HG03342 (cell line): ENCODE data around the gene HEY2.
"Not testable (repeated sequence)": the region's sequence is repeated elsewhere in the genome, so short reads cannot be mapped to it uniquely, and the experiment has no call there.

ENCODE experiments used
- ATAC-seq: cut with Tn5 transposase; IDR thresholded peaks from one replicate; pipeline ENCODE4 v1.9.1; 2021; ENCODE audit warnings: mild to moderate bottlenecking, moderate library complexity; ENCODE audit not compliant: unreplicated experiment

Gene HEY2

DNA sequence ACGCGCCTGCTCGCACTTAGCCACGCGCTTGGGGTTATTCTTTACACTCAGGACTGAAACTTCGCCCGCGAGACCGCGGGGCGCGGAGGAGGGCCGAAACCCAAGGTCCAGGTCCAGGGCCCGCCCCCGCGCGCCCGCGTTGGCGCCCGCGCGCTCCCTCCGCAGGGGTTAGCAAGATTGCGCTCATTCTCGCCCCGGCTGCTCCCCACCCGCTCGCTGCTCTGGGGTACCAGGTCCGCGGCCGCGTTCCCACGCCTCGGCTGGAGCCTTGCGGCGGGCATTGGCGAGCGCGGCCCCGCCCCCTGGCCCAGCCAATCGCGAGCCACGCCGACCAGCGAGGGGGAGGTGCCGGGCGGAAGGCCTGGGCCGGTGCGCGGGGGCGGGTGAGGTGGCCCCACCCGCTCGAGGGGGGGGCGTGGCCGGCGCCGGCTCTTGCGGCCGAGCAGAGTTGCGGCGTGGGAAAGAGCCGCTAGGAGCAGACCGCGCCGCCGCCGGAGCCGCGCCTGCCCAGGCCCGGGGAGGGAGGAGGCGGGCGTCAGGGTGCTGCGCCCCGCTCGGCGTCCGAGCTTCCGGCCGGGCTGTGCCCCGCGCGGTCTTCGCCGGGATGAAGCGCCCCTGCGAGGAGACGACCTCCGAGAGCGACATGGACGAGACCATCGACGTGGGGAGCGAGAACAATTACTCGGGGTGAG lies at the start of gene HEY2:
HEY2 (plus strand) TSS at position 460 of the 692 bp plus-strand sequence; CDS start at position 605, 145 bp downstream.
- peak; percentile 80 for ATAC-seq

GRCh38 chr6:125700581-125701353 lies 48.7 kb upstream of the HEY2 start:
- no peak for ATAC-seq

DNA sequence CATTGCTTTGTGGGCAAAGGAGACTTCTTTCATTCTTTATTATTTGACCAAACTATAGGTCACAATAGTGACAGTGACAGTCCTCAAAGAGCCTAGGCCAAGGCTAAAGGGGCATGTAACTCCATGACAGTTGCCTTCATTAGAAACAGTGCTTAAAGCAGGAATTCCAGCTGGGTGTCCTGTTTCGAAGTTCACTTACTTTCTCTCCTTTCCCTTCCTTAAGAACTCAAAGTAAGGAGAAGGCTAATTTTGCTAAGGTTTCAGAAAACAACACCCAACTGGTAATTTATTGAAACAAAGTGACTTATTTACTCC lies 48.1 kb upstream of the HEY2 start:
- no peak for ATAC-seq

GRCh38 chr6:125703882-125704281 lies 45.5 kb upstream of the HEY2 start:
- not testable (repeated sequence) for ATAC-seq

- ATAC-seq = no peak
Measured at GRCh38 chr6:125707615-125708243, 41.7 kb upstream of the HEY2 start.

- no peak for ATAC-seq
Measured at GRCh38 chr6:125711013-125711675, 38.3 kb upstream of the HEY2 start.

- peak; percentile 72 for ATAC-seq
Measured at GRCh38 chr6:125714441-125715090, 34.9 kb upstream of the HEY2 start.

DNA sequence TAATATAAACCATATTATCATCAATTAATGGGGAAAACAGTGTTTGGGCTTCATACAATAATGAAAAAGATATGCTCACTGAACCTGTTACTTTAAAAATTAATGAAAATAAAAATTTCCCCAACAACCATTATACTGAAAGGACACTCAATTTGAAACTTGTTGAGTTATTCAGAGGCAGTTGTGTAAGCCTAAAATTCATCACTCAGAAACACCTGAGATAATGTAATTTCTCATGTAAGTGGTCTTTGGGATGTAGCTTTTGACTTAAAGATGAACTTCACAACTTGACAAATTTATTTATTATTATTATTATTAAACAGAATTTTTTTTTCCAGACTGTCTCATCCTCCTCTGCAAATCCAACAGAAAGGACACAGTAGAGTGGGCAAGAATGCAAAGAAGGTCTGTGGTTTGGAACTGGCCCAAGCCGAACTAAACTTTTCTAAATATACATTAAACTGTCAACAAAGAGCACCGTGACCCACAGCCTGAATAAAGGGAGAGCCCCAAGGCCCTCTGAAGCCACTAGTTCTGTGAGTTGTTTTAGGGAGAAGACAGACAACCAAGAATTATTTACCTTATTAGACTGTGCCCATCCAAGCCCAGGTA lies 32.2 kb upstream of the HEY2 start:
- peak; percentile 75 for ATAC-seq

GRCh38 chr6:125718109-125718508 lies 31.3 kb upstream of the HEY2 start:
- ATAC-seq = no peak

GRCh38 chr6:125722886-125723285 lies 26.5 kb upstream of the HEY2 start:
- no peak for ATAC-seq

- ATAC-seq = no peak
Measured at GRCh38 chr6:125727216-125727615, 22.2 kb upstream of the HEY2 start.

DNA sequence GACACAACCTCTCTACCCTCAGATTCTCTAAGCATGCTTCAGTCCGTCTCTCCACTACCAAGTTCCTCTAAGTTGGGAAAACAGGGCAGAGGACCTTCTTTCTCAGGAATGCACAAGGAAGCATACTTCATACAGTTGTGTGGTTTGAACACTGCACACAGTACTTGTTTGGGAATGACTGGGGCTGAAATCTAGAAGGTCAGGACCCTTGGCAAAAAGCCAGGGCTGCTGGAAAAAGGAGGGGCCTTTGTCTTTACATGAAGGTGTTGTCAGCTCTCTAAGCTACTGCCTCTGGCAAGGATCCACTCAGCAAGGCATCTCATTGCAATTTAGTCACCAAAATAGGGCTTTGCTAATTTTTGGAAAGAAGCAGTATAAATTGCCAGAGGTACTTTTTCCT lies 20.7 kb upstream of the HEY2 start:
- ATAC-seq = no peak

DNA sequence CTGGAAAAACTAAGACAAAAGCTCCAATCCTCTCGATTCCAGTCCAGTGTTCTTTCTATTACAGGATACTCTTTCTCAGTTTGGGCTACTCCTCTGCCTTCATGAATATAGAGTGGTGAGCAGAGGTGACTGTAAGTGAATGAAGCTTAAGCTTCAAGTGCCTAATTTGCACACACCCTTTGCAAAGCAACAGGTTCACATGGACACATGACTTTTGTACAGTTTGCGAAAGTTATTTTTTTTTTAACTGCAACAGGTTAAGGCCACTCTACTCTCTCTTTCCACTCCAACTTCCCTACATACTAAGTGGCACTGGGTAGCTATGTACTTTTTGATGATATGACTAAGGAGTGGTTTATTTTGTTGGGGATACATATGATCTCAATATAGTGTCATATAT lies 19.4 kb upstream of the HEY2 start:
- no peak for ATAC-seq

GRCh38 chr6:125732398-125732797 lies 17.0 kb upstream of the HEY2 start:
- peak; percentile 80 for ATAC-seq

DNA sequence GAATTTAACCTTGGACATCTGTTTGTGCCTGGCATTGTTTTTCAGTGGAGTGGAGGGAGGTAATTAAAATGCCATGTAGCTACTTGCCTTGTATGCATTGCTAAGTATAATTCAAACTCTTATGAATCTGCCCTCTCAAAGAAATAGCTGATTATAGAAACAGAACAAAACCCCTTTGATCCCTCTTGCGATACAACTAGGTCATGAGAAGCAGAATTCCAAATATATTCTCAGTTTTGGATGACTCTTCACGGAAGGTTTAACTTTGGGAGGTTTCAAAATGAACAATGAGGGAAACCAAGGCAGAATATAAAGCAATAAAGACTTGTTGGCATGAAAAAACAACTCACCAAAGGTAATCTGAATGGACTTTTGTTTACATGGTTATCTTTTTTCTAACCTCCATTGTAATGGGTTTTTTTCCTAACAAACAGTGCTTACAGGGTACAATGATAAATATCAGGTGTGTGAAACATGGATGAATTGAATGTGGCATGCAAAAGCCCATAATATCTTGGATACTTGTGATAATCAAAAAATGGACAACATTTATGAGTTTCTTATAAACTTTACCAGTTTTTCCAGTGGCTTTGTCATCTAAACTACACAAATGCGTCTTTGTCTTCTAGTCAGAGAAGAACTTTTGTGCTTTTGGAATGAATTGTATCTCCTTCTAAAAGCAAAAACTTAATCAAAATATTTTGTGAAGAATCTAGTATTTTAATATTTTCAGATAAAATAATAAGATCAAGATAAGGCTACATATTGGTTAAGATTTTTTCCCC lies 15.7 kb upstream of the HEY2 start:
- ATAC-seq = no peak

- no peak for ATAC-seq
Measured at GRCh38 chr6:125738276-125738675, 11.2 kb upstream of the HEY2 start.

GRCh38 chr6:125739364-125739763 lies 10.1 kb upstream of the HEY2 start:
- ATAC-seq = no peak

- ATAC-seq = no peak
Measured at GRCh38 chr6:125741336-125741735, 8.1 kb upstream of the HEY2 start.

GRCh38 chr6:125742024-125742423 lies 7.4 kb upstream of the HEY2 start:
- no peak for ATAC-seq
